T-cell (primary cell): Measurements from ENCODE around the gene MTMR2. TPM values are rescaled to one million over a fixed set of nuclear protein-coding genes. Genes with fewer than 3 reads are reported as not detected.

Experiments used
- ATAC-seq, 4 experiments: fragments of 200-7000 bp in 3 of 4; fragments of 150-1000 bp in 1 of 4; cut with Tn5 transposase; replicated peaks in 1 of 4; 1 replicate in 3 of 4; 2 replicates in 1 of 4; pipeline ENCODE4 v1.10.0; 2021; ENCODE audit warnings: moderate library complexity in 3 of 4, mild to moderate bottlenecking in 2 of 4, moderate number of reproducible peaks in 1 of 4
- CTCF ChIA-PET, 2 donors: fragments of 300-600 bp; sonication (Branson Sonifier 250); formaldehyde crosslinking; loops; one replicate each; lab custom pipeline; 2022; ENCODE audit warnings: antibody characterized with exemption in 2 of 2; lab: Charles Lee
- POLR2A ChIA-PET, 2 donors: fragments of 300-600 bp; sonication (Branson Sonifier 250); formaldehyde crosslinking; loops; one replicate each; lab custom pipeline; 2022; ENCODE audit warnings: antibody characterized with exemption in 2 of 2; lab: Charles Lee
- DNase-seq, 35 experiments: peaks; one replicate each; pipeline versions ENCODE4 v3.0.0 to v3.0.0-alpha.2; 2013 to 2023
- H3K27ac ChIP-seq: one replicate; pipeline ENCODE4 v1.5.1; 2013; ENCODE audit warnings: low read length
- H3K27me3 ChIP-seq, 2 experiments: replicated peaks in 1 of 2; 1 replicate in 1 of 2; 2 replicates in 1 of 2; pipeline versions ENCODE4 v1.6.1 to v1.7.0; 2013; ENCODE audit warnings: low read length in 1 of 2, mixed read lengths in 1 of 2; ENCODE audit not compliant: control insufficient read depth in 2 of 2, insufficient read depth in 2 of 2; ENCODE audit errors: extremely low read depth in 1 of 2
- H3K36me3 ChIP-seq, 2 donors: 1 replicate in 1 of 2; 2 replicates in 1 of 2; pipeline versions ENCODE4 v1.6.1 to v1.7.0; 2013; ENCODE audit warnings: low read length in 1 of 2; ENCODE audit not compliant: control insufficient read depth in 2 of 2, insufficient read depth in 1 of 2; ENCODE audit errors: extremely low read depth in 1 of 2
- H3K4me1 ChIP-seq, 2 experiments: 1 replicate in 1 of 2; 2 replicates in 1 of 2; pipeline versions ENCODE4 v1.6.1 to v1.7.0; 2013; ENCODE audit warnings: low read length in 2 of 2, mixed read lengths in 1 of 2; ENCODE audit not compliant: insufficient read depth in 2 of 2, control insufficient read depth in 1 of 2; ENCODE audit errors: extremely low read depth in 1 of 2
- H3K4me3 ChIP-seq, 2 donors: 1 replicate in 1 of 2; 2 replicates in 1 of 2; pipeline versions ENCODE4 v1.5.1 to v1.7.0; 2013; ENCODE audit warnings: mild to moderate bottlenecking in 2 of 2, low read length in 1 of 2, moderate library complexity in 1 of 2; ENCODE audit not compliant: control insufficient read depth in 1 of 2; ENCODE audit errors: extremely low read depth in 1 of 2
- H3K9me3 ChIP-seq: 2 replicates; pipeline ENCODE4 v1.7.0; 2013
- H3K27ac Mint-ChIP-seq, 2 donors: one replicate each; pipeline ENCODE4 v1.8.0; 2020 to 2021; ENCODE audit warnings: mild to moderate bottlenecking in 2 of 2, mixed read lengths in 2 of 2
- H3K27me3 Mint-ChIP-seq, 2 donors: one replicate each; pipeline ENCODE4 v1.8.0; 2021 to 2022; ENCODE audit warnings: mixed read lengths in 2 of 2
- H3K36me3 Mint-ChIP-seq: one replicate; pipeline ENCODE4 v1.8.0; 2021; ENCODE audit warnings: mixed read lengths
- H3K4me1 Mint-ChIP-seq, 3 donors: one replicate each; pipeline ENCODE4 v1.8.0; 2020 to 2022; ENCODE audit warnings: mixed read lengths in 3 of 3, mild to moderate bottlenecking in 1 of 3
- H3K4me3 Mint-ChIP-seq, 3 donors: one replicate each; pipeline ENCODE4 v1.8.0; 2020 to 2022; ENCODE audit warnings: mild to moderate bottlenecking in 3 of 3, mixed read lengths in 3 of 3, moderate library complexity in 3 of 3
- H3K9me3 Mint-ChIP-seq, 3 donors: one replicate each; pipeline ENCODE4 v1.8.0; 2020 to 2022; ENCODE audit warnings: mixed read lengths in 3 of 3
- WGBS: methylation state at CpG from one replicate; pipeline ENCODE4 v1.1.5; 2013; ENCODE audit warnings: missing lambda C conversion rate; ENCODE audit not compliant: insufficient coverage; 5-methylcytosine and 5-hydroxymethylcytosine counted together
- total RNA-seq, 35 experiments: library from RNA in 6 of 35; stranded (reverse) in 6 of 35; fragments of 120-200 nt in 1 of 35; gene quantifications; one replicate each; pipeline versions ENCODE4 v1.2.1 to v1.2.4 and lab custom pipeline; 2013 to 2026

The MTMR2 gene
- total RNA-seq, 5 donors from 2014 or later (not counting 1 experiment from before 2014, with no cell fraction given), result 11.0 to 14.6 (median 11.6) TPM

DNA sequence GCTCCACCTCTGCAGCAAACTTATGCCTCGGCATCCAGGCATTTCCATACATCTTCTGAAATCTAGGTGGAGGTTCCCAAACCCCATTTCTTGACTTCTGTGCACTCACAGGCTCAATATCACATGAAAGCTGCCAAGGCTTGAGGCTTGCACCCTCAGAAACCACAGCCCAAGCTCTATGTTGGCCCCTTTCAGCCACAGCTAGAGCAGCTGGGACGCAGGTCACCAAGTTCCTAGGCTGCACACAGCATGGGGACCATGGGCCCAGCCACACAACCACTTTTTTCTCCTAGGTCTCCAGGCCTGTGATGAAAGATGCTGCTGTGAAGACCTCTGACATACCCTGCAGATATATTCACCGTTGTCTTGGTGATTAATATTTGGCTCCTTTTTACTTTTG is 24.7 kb upstream of the MTMR2 start:
- Histone ChIP-seq H3K27me3 (peaks cover 0 to 3% of the 10 kb centered on the region in 2 experiments), H3K27ac (no peak overlapping the region), H3K9me3 (no peaks in the 10 kb centered on the region), H3K4me3 (no peak overlapping the region), H3K4me1 (no peaks in the 10 kb centered on the region), H3K36me3 (no peaks in the 10 kb centered on the region)
- CTCF ChIA-PET, result no interaction called here
- Mint-ChIP-seq H3K4me1 (no peaks in the 10 kb centered on the region), H3K27ac (no peak overlapping the region), H3K36me3 (peaks cover 3% of the 10 kb centered on the region), H3K27me3 (no peaks in the 10 kb centered on the region), H3K4me3 (no peak overlapping the region), H3K9me3 (peaks cover 8 to 26% (median 14%) of the 10 kb centered on the region in 3 donors)
- 67% methylated on average over 2 of the region's 3 CpGs for WGBS
- ATAC-seq (no peak), DNase-seq (no peak)
- POLR2A ChIA-PET, result no interaction called here

- no peak overlapping the region for H3K27ac Mint-ChIP-seq
- H3K36me3 Mint-ChIP-seq, result peaks cover 3% of the 10 kb centered on the region
- H3K4me1 Mint-ChIP-seq, result no peaks in the 10 kb centered on the region
- peaks cover 8 to 26% (median 14%) of the 10 kb centered on the region in 3 donors for H3K9me3 Mint-ChIP-seq
- no peak for ATAC-seq
- H3K4me3 Mint-ChIP-seq, result no peak overlapping the region
- Histone ChIP-seq H3K27ac (no peak overlapping the region), H3K4me1 (no peaks in the 10 kb centered on the region), H3K4me3 (no peak overlapping the region), H3K27me3 (peaks cover 0 to 3% of the 10 kb centered on the region in 2 experiments), H3K36me3 (no peaks in the 10 kb centered on the region), H3K9me3 (no peaks in the 10 kb centered on the region)
- ChIA-PET POLR2A (no interaction called here), CTCF (no interaction called here)
- DNase-seq, result no peak
- no peaks in the 10 kb centered on the region for H3K27me3 Mint-ChIP-seq
- WGBS, result 86% methylated on average over 3 of the region's 4 CpGs
Measured at GRCh38 chr11:95944623-95945022, 20.7 kb upstream of the MTMR2 start.

- H3K4me1 ChIP-seq, result no peaks in the 10 kb centered on the region
- Mint-ChIP-seq H3K36me3 (peaks cover 3% of the 10 kb centered on the region), H3K27me3 (no peaks in the 10 kb centered on the region), H3K4me1 (no peaks in the 10 kb centered on the region), H3K4me3 (no peak overlapping the region), H3K9me3 (peaks cover 7 to 20% (median 8%) of the 10 kb centered on the region in 3 donors), H3K27ac (no peak overlapping the region)
- ATAC-seq (no peak), DNase-seq (no peak)
- H3K36me3 ChIP-seq, result no peaks in the 10 kb centered on the region
- ChIA-PET CTCF (no interaction called here), POLR2A (no interaction called here)
- no peak overlapping the region for H3K4me3 ChIP-seq
- peaks cover 0 to under 1% of the 10 kb centered on the region in 2 experiments for H3K27me3 ChIP-seq
- no CpG with 5 or more reads among the region's 1 CpG for WGBS
- no peaks in the 10 kb centered on the region for H3K9me3 ChIP-seq
- H3K27ac ChIP-seq, result no peak overlapping the region
Measured at GRCh38 chr11:95943546-95943945, 19.6 kb upstream of the MTMR2 start.

- no peaks in the 10 kb centered on the region for H3K9me3 ChIP-seq
- H3K9me3 Mint-ChIP-seq, result peaks cover 3 to 9% (median 4%) of the 10 kb centered on the region in 3 donors
- no peaks in the 10 kb centered on the region for H3K27me3 Mint-ChIP-seq
- no peaks in the 10 kb centered on the region for H3K36me3 Mint-ChIP-seq
- H3K4me1 Mint-ChIP-seq, result no peaks in the 10 kb centered on the region
- ATAC-seq (no peak), DNase-seq (no peak)
- POLR2A ChIA-PET, result no interaction called here
- no peaks in the 10 kb centered on the region for H3K36me3 ChIP-seq
- H3K4me3 Mint-ChIP-seq, result no peak overlapping the region
- CTCF ChIA-PET, result no interaction called here
- H3K27ac ChIP-seq, result no peak overlapping the region
- H3K4me3 ChIP-seq, result no peak overlapping the region
- 85% methylated on average over 5 of the region's 6 CpGs for WGBS
- H3K27ac Mint-ChIP-seq, result no peak overlapping the region
- H3K27me3 ChIP-seq, result no peaks in the 10 kb centered on the region
- H3K4me1 ChIP-seq, result no peaks in the 10 kb centered on the region
Measured at GRCh38 chr11:95939091-95939490, 15.2 kb upstream of the MTMR2 start.

DNA sequence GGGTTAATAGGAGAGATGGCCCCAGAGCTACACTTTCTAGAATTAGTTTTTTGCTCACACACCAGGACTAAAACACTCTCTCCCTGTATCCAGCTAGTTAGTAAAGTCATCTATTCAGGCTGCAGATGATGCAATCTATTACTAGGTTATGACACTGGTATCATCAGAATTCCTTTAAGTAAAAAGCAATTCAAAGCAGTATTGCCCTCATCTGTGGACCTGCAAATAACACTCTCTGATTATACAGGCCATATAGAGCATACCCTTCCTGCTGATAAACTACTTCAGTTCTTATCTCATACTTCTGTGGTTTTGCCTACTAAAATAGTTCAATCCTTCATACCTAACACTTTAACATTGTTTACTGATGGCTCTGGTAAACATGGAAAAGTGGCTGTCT is 13.5 kb upstream of the MTMR2 start:
- Mint-ChIP-seq H3K36me3 (no peaks in the 10 kb centered on the region), H3K9me3 (peaks cover 0 to 8% (median 4%) of the 10 kb centered on the region in 3 donors), H3K27me3 (no peaks in the 10 kb centered on the region), H3K27ac (no peak overlapping the region), H3K4me1 (no peaks in the 10 kb centered on the region), H3K4me3 (no peak overlapping the region)
- CTCF ChIA-PET, result no interaction called here
- POLR2A ChIA-PET, result no interaction called here
- Histone ChIP-seq H3K4me1 (no peaks in the 10 kb centered on the region), H3K36me3 (no peaks in the 10 kb centered on the region), H3K27ac (no peak overlapping the region), H3K27me3 (no peaks in the 10 kb centered on the region), H3K9me3 (no peaks in the 10 kb centered on the region), H3K4me3 (no peak overlapping the region)
- no peak for ATAC-seq
- no peak for DNase-seq

DNA sequence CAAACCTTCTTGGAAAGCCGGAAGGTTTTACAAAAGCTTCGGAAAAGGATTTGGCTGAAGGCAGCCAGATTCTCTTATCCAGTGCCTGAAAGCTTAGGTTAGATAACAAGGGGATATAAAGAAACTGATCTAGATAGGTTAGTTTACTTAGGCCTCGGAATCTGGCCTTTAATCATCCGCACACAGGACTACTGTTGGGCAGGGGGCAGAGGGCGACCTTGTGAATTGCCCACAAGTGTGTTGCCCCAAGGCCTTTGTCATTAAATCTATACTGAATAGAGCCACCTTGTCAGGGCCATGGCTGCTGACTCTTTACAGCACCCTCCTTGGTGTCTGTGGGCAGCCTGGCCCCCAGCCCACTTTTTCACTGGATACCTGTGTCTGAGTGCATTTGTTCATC is 9.7 kb upstream of the MTMR2 start:
- Mint-ChIP-seq H3K36me3 (peaks cover 2% of the 10 kb centered on the region), H3K27me3 (peaks cover 0 to under 1% of the 10 kb centered on the region in 2 donors), H3K9me3 (peaks cover 11 to 23% (median 12%) of the 10 kb centered on the region in 3 donors), H3K27ac (no peak overlapping the region), H3K4me1 (no peaks in the 10 kb centered on the region), H3K4me3 (no peak overlapping the region)
- 95% methylated on average over 4 of the region's 5 CpGs for WGBS
- Histone ChIP-seq H3K27ac (no peak overlapping the region), H3K36me3 (no peaks in the 10 kb centered on the region), H3K9me3 (peaks cover 2% of the 10 kb centered on the region), H3K4me1 (no peaks in the 10 kb centered on the region), H3K4me3 (no peak overlapping the region), H3K27me3 (peaks cover 0 to 3% of the 10 kb centered on the region in 2 experiments)
- POLR2A ChIA-PET, result no interaction called here
- DNase-seq (no peak), ATAC-seq (no peak)
- CTCF ChIA-PET, result no interaction called here

DNA sequence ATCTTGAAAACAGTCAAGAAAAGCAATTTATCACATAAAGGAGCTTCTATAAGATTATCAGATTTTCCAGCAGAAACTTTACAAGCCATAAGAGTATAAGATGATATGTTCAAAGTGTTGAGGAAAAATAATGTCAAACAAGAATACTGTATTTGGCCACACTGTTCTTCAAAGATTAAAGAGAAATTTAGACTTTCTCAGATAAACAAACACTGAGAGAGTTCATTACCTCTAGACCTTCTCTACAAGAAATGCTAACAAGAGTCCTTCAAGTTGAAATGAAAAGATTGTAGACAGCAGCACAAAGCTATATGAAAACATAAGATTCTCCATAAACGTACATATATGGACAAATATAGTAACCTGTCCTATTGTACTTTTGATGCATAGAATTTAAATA is 8.0 kb upstream of the MTMR2 start:
- Histone ChIP-seq H3K27ac (no peak overlapping the region), H3K9me3 (peaks cover 2% of the 10 kb centered on the region), H3K36me3 (no peaks in the 10 kb centered on the region), H3K27me3 (peaks cover 0 to 7% of the 10 kb centered on the region in 2 experiments), H3K4me1 (no peaks in the 10 kb centered on the region), H3K4me3 (no peak overlapping the region)
- peaks cover 2% of the 10 kb centered on the region for H3K36me3 Mint-ChIP-seq
- H3K27me3 Mint-ChIP-seq, result peaks cover 1 to 4% of the 10 kb centered on the region in 2 donors
- WGBS, result no CpG with 5 or more reads among the region's 1 CpG
- ATAC-seq (no peak), DNase-seq (no peak)
- ChIA-PET CTCF (no interaction called here), POLR2A (no interaction called here)
- H3K27ac Mint-ChIP-seq, result no peak overlapping the region
- no peaks in the 10 kb centered on the region for H3K4me1 Mint-ChIP-seq
- H3K4me3 Mint-ChIP-seq, result no peak overlapping the region
- H3K9me3 Mint-ChIP-seq, result peaks cover 6 to 19% (median 12%) of the 10 kb centered on the region in 3 donors
